GM18951 (cell line): ENCODE results near the gene ME3.

Experiments used
- POLR2A ChIP-seq: IDR thresholded peaks from 4 replicates; pipeline ENCODE4 v1.6.1; 2011; ENCODE audit warnings: mild to moderate bottlenecking; ENCODE audit not compliant: insufficient read length, insufficient read depth; ENCODE audit errors: extremely low read depth
- in situ Hi-C: fragments of 300-500 bp; cut with MboI; formaldehyde crosslinking; loops from one replicate; pipeline ENCODE4 v1.12.0; 2022; ENCODE audit warnings: low sequenced_read_pairs, mixed read lengths, inconsistent platforms; ENCODE audit not compliant: unreplicated experiment

The ME3 gene

DNA sequence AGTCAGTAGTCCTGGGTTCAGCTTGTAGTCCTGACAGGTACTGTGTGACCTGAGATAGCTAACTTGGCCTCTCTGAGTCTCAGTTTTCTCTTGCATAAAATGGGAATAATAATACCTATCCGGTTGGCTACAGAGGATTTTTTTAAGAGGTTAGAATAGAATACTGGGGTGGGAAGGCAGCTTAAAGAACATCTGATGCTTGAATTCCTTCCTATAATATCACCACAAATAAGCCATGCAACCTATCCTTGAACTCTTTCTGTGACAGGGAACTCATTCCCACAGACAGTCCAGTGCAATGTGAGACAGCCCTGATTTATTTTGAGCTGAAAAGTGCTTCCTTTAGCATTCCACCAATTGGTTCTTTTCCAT, 187.6 kb downstream of the ME3 start:
- in situ Hi-C loops: no loop called here
- no peak for TF ChIP-seq POLR2A

DNA sequence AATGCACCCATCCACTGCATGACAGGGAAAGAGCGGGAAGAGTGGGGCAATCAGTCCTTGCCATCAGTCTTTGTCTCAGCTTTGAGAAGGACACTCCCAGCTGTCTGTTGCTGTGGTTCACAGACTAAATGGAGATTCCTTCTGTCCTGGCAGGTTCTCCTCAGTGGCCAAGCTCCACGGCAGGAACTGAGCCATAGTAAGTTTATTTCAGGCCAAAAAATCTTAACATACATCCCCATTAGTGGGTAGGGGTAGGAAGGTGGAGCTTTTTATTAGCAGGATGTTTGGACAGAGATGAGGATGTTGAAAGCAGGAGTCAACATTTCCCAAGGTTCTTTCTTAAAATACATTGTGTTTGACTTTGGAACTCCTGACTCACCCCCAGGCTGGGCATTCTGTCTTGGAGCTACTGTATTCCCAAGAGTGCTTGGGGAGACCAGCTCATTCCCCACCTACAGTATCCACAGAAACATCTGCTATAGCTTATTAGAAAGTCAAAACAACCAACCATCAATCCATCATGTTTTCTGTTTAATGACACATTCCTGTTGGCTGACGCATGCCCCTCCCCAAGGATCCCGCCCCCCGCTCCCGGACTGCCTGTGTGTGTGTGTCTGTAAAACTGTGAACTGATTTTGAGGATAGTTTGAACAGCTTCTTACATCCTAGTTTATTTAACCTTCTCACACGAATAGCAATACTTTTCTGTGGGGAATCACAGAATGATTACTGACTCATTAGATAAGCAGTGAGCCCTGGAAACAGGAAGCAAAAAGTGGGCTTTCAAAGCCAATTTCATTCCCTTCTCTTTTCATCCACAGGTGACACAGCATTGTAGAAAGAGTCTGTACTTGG, 188.2 kb downstream of the ME3 start:
- in situ Hi-C loops: no loop called here
- TF ChIP-seq POLR2A: no peak

DNA sequence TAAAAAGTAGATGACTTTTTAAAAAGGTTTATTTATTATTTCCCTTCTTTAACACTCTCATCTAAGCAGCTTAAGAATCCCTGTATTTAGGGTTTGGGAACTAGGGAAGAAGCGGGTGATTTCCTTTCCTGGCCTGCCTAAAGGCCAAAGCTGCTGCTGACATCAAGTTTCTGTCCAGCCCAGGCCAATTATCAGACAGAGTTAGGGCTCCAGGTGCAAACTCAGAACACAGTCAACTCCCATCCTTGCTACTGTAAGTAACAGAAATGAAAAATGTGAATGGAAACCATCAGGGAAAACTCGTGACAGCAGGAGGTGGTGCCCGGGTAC, 188.8 kb downstream of the ME3 start:
- no peak for TF ChIP-seq POLR2A
- in situ Hi-C loops: no loop called here

DNA sequence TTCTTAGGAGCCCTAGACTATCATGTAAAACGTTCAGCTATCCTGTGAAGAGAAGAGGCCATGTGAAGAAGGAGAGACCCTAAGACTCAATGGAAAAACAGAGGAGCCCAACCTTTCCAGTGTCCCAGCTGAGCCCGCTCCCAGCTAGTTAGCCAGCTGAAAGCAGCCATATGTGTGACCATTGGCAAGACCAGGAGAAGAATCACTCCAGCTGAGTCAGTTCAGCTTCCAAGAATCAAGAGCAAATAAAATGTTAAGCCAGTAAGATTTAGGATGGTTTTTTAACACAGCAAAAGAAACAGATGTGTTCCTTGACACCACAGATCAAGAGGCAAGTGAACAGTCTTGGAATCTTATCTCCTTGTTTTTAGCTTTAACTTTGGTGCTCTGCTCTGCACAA, 189.7 kb downstream of the ME3 start:
- in situ Hi-C loops: no loop called here
- no peak for TF ChIP-seq POLR2A

DNA sequence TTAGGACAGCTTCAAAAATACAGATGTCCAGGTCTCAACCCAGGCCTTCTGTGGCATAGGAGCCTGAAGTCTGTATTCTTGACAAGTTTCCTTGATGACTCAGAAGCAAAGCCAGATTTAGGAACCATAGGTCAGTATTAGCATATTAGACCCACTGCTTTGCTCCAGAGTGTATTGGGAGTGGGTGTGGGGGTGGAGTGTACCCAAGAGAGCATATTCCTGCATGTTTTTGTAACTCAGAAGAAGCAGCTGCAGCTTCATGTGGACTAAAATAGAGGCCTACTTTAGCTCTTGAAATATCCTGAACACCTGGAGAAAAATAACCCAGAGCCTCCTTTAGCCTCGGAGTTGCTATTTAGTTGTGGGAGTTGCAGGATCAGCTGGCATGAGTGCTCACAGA, 191.0 kb downstream of the ME3 start:
- no peak for TF ChIP-seq POLR2A
- in situ Hi-C loops: no loop called here

DNA sequence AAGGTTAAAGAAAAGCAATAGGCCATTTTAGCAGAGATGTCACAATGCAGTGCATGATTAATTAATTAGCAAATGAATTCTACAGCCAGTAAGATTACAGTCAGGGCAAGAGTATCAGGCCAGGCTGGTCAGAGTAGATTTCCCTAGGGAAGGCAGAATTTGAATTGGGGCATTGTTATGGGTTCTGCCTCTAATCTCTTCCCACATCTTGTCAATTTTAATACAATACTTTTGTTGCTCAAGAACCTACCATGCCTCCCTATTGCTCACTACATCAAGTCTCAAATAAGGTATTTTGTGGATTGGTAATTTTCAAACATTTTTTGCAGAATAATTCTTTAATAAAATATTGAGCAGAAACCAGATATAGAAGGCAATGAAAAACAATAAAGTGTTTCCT, 194.1 kb downstream of the ME3 start:
- TF ChIP-seq POLR2A: no peak

DNA sequence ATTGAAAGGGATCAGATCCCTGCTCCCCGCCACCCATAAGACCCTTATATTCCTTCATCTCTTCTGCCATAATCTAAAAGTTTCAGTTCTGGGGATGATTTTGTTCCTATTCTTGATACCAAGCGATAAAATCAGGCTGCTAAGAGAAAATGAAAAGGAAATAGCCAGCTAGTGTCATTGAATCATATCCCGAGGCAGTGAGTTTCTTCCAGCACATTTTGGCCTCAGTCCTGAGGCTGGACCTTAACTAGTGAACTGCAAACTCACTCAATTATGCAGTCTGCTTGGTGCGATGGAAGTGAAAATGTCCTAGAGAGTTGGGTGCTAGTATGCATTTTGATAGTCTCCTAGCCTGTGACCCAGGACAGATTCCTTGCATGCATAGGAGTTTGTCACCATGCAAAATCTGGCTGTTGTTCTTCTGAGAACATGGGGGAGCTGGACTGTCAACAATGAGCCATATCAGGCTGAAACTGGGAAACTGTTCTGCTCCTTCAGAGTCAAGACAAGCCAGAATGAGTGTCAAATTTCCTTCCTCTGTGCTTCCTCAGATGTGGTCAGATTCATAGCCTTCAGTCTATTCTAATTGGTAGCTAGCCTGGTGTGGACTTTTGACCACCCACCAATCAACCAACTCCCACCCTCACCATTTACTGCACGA, 194.8 kb downstream of the ME3 start:
- in situ Hi-C loops: no loop called here
- TF ChIP-seq POLR2A: no peak

More for the DNA sequence above, 194.1 kb downstream of the ME3 start:
- in situ Hi-C loops: no loop called here

DNA sequence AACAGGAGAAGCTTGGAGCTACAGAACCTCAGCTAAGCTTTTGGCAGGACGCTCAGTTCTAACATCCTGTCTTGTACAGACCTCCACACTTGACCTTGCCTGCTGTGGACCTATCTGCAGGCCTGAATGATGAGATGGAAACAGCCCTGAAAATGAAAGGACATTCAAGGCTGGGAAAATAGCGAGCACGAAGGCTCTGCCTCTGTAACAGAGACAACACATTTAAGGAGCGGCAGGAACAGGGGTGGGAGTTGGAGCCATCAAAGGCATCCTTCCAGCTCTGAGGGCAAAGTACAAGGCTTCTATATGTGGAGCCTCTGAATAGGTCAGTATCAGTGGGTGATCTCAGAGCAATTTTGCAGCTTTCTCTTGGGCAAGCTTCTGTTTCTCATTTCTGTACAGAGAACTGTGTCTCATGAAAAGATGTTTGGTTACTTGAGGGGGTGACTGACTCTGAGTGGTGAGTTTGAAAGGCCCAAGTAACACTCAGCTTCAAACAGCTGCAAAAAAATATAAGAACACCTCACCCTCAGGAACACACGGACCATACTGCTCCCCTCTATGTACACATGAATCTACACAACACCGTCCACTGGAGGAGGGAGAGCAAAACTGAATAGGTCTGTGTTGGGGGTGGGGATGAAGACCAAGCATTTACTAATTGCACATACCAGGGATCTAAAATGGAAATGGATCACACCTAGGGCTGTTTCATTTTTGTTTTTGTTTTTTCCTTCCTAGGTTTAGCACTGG, 196.1 kb downstream of the ME3 start:
- no peak for TF ChIP-seq POLR2A
- in situ Hi-C loops: no loop called here

DNA sequence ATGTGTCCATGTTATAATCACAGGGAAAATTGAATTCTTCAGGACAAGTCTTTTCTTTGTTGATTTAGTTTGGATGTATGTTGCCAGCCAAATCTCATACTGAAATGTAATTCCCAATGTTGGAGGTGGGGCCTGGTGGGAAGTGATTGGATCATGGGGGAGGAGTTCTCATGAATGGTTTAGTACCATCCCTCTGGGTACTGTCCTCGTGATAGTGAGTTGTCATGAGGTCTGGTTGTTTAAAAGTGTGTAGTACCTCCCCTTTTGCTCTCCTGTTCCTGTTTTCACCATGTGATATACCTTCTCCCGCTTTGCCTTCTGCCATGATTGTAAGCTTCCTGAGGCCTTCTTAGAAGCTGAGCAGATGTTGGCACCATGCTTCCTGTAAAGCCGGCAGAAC, 197.4 kb downstream of the ME3 start:
- in situ Hi-C loops: no loop called here
- TF ChIP-seq POLR2A: no peak

DNA sequence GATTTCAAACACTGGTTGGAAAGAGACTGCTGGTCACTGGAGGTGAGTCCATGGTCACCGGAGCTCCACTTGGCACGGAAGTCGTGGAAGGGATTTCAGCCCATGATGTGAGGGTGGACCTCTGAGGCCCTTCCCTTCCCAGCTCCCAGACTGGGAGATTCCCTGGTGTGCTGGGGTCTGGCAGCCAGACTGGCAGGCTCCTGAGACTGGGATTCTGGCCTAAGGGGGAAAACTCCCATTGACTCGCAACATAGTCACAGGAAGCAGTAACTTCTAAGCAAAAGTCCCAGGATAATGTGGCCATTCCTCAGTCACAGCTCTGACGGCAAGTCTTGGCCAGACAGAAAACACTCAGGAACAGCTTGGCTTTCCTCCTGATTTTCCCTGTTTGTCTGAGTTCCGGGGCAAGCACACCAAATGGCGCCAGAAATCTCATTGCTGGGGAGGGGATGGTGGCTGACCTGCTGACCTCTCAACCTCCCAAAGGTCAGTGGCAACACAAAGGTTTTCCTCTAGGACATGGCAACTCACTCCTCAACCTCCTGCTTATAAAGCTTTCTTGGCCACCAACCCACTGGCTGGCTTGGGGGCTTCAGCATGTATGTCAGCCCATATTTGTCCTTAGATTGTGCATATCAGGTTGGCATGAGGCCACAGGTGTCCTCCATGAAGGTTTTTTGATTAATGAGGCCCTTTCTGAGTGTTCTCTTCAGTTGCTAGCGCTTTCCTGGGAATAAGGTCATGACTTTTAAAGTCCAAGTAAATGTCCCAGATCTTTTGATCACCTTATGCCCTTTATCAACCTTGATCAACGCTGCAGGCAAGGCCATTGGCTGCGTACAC, 198.2 kb downstream of the ME3 start:
- no peak for TF ChIP-seq POLR2A
- in situ Hi-C loops: no loop called here

DNA sequence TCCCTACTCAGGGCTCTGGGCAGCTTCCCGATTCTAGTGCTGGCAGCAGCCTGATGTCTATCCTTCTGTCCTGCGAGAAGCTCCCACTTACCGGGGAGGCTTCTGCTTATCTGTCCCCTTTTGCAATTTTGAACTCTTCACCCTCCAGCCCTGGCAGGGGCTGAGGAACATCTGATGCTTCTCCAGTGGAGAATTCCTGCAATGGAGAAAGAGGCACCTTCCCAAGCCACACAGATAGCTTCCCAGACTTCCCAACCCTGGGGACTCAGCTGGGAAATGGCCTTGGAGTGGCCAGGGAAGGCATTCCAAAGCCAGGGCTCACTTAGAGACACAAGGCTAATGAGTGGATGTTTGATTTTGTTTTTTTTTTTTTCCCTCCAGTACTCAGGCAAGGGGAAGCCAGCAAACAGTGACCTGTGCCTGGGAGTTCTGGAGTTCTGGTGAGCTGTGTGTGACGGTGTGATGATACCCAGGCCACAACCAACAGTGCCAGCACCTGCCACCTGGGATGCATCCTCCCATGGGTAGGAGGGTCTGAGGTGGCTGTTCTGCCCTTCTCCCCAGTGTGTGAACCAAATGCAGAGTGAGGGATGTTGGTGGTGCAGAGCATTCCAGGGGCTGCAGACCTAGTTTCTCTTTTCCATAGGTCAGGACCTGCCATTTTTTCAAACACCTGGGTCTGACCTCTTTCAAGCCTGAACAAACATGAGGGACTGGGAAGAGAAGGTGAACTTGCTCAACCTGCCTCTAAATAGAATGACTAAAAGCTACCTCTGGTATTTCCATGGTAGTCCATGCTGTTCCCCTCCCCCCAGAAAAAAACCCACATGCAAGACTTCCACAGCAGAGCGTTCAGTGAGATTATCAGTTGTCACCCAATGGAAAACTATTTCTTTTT, 202.7 kb downstream of the ME3 start:
- no peak for TF ChIP-seq POLR2A
- in situ Hi-C loops: no loop called here

DNA sequence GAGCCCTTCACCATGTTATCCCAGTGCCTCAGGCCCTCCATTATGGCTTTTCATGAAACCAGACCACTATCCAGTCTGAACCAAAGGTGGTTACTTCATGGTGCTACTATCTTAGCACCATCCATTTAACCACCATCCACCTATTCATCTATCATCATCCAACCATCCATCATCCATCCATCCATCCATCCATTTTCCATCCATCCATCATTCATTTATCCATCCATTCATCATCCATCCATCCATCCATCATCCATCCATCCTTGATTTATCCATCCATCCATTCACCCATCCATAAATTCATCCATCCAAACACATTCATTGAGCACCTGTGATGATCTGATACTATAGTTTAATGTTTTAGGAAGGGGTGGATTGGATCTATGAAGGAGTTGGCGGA, 204.2 kb downstream of the ME3 start:
- no peak for TF ChIP-seq POLR2A
- in situ Hi-C loops: no loop called here

DNA sequence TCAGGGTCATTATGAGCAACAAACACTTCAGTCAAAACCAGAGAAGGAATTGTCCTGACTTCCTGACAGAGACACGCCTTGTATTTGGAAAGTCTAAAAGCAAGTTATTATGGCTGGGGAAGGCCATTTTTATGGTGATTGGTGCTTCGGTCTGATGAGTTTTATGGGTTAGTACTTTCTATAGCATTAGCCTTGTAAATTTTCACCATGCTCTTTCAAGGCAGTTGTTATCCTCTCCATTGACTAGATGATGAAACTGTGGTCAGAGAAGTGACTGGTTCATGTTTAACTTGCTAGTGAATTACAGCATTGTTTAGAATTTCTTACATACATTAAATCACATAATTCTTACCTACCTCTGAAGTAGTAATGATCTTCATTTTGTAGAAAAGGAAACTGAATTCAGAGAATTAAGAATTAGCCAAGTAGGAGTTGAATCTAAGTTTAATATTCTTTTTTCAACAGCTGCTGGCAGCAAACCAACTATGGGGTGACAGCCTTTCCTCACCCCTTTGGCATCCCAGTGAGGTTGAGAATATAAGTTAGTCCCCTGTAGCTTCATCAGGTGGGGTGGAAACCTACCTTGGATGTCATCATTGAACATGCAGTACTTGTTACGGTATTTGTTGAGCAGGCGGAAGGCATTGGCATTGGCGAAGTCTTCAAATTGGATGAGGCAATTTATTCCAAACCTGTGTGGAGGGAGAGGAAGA, 207.8 kb downstream of the ME3 start:
- in situ Hi-C loops: no loop called here

More for the DNA sequence above, 207.8 kb downstream of the ME3 start:
- no peak for TF ChIP-seq POLR2A
